HCT116 (cell line): ENCODE results near the gene KCNC1. TPM values are rescaled to one million over a fixed set of nuclear protein-coding genes. Genes with fewer than 3 reads are reported as not detected.

Experiments
- ATAC-seq: fragments of 200-7000 bp; cut with Tn5 transposase; 2 replicates; pipeline ENCODE4 v1.9.1; 2020; ENCODE audit warnings: mild to moderate bottlenecking, moderate library complexity
- BruUV-seq: library from RNA; stranded (reverse); fragments of 400-500 nt; replicated peaks from 2 replicates; lab custom pipeline; 2021; lab: Mats Ljungman, UMichigan
- CTCF ChIA-PET: fragments of 300-600 bp; sonication (Branson Sonifier 250); formaldehyde crosslinking; loops from one replicate; lab custom pipeline; 2021; ENCODE audit warnings: antibody characterized with exemption; lab: Charles Lee
- POLR2A ChIA-PET: fragments of 300-600, 350-600 bp; sonication (Branson Sonifier 250); formaldehyde crosslinking; loops from one replicate; lab custom pipeline; 2021; ENCODE audit warnings: antibody characterized with exemption; lab: Charles Lee
- RAD21 ChIA-PET, 2 experiments: fragments of 300-600 bp; sonication (Branson Sonifier 250); formaldehyde crosslinking; loops; one replicate each; lab custom pipeline; 2023; ENCODE audit warnings: low total read pairs in 2 of 2; ENCODE audit not compliant: uncharacterized antibody in 2 of 2, unreplicated experiment in 2 of 2, low non-redundant PET in 1 of 2; lab: Charles Lee
- DNase-seq: peaks from one replicate; pipeline ENCODE4 v3.0.0-alpha.2; 2010; ENCODE audit warnings: low read depth, low spot score
- H2AFZ ChIP-seq: fragments of 200-600 bp; shearing (Covaris generic), sonication (generic); 2 replicates; pipeline ENCODE4 v1.6.1; 2017; ENCODE audit warnings: low read depth, mixed run types, mixed read lengths, antibody characterized with exemption, low read length; ENCODE audit not compliant: poor library complexity, severe bottlenecking
- H3K27ac ChIP-seq: 2 replicates; pipeline ENCODE4 v1.5.1; 2012; ENCODE audit warnings: low read depth, low read length
- H3K27me3 ChIP-seq: fragments of 200-600 bp; sonication (generic); 2 replicates; pipeline ENCODE4 v1.6.1; 2016; ENCODE audit warnings: mixed run types, low read length, mixed read lengths; ENCODE audit not compliant: insufficient read depth
- H3K36me3 ChIP-seq, 2 experiments: fragments of 200-500 bp in 1 of 2; fragments of 200-600 bp in 1 of 2; sonication (Bioruptor generic) in 1 of 2; sonication (generic) in 1 of 2; 2 replicates each; pipeline versions ENCODE4 v1.5.1 to v1.6.1; 2014 to 2016; ENCODE audit warnings: low read length in 2 of 2, inconsistent platforms in 1 of 2, mixed read lengths in 1 of 2, mixed run types in 1 of 2; ENCODE audit not compliant: insufficient read depth in 2 of 2, control insufficient read depth in 1 of 2
- H3K4me1 ChIP-seq, 2 experiments: fragments of 200-600 bp in 1 of 2; sonication (generic) in 1 of 2; 2 replicates each; pipeline versions ENCODE4 v1.5.1 to v1.6.1; 2012 to 2017; ENCODE audit warnings: low read length in 2 of 2, inconsistent platforms in 1 of 2, mild to moderate bottlenecking in 1 of 2, mixed read lengths in 1 of 2, mixed run types in 1 of 2, moderate library complexity in 1 of 2; ENCODE audit not compliant: insufficient read depth in 2 of 2, control insufficient read depth in 1 of 2
- H3K4me2 ChIP-seq: fragments of 200-600 bp; sonication (generic); 2 replicates; pipeline ENCODE4 v1.6.1; 2017; ENCODE audit warnings: mixed run types, low read length, mixed read lengths
- H3K4me3 ChIP-seq, 2 experiments: fragments of 200-600 bp in 1 of 2; sonication (generic) in 1 of 2; replicated peaks in 1 of 2; 2 replicates each; pipeline ENCODE4 v1.5.1; 2011 to 2016; ENCODE audit warnings: low read length in 2 of 2, control low read depth in 1 of 2, low read depth in 1 of 2, mild to moderate bottlenecking in 1 of 2, mixed read lengths in 1 of 2, mixed run types in 1 of 2
- H3K79me2 ChIP-seq: fragments of 200-600 bp; sonication (generic); 2 replicates; pipeline ENCODE4 v1.6.1; 2017; ENCODE audit warnings: mild to moderate bottlenecking, mixed run types, low read length, moderate library complexity, mixed read lengths; ENCODE audit not compliant: insufficient read depth
- H3K9ac ChIP-seq: fragments of 200-600 bp; sonication (generic); 2 replicates; pipeline ENCODE4 v1.6.1; 2016; ENCODE audit warnings: low read length, mixed read lengths
- H3K9me2 ChIP-seq: fragments of 200-600 bp; sonication (generic), shearing (Covaris generic); 2 replicates; pipeline ENCODE4 v1.6.1; 2017; ENCODE audit warnings: mixed run types, mild to moderate bottlenecking, moderate library complexity; ENCODE audit not compliant: insufficient read depth
- H3K9me3 ChIP-seq, 2 experiments: fragments of 200-500 bp in 1 of 2; fragments of 200-600 bp in 1 of 2; sonication (Bioruptor generic) in 1 of 2; sonication (generic) in 1 of 2; 2 replicates each; pipeline ENCODE4 v1.6.1; 2014 to 2017; ENCODE audit warnings: low read length in 2 of 2, mixed read lengths in 2 of 2, inconsistent platforms in 1 of 2, low read depth in 1 of 2, mild to moderate bottlenecking in 1 of 2, mixed run types in 1 of 2, moderate library complexity in 1 of 2; ENCODE audit not compliant: control insufficient read depth in 1 of 2, insufficient read depth in 1 of 2
- H4K20me1 ChIP-seq: fragments of 200-600 bp; sonication (generic), shearing (Covaris generic); 2 replicates; pipeline ENCODE4 v1.6.1; 2017; ENCODE audit warnings: mixed run types, mild to moderate bottlenecking, moderate library complexity; ENCODE audit not compliant: insufficient read depth
- CBX3 ChIP-seq: IDR thresholded peaks from 2 replicates; pipeline ENCODE4 v1.6.1; 2012; ENCODE audit warnings: low read depth
- CEBPB ChIP-seq: IDR thresholded peaks from 2 replicates; pipeline ENCODE4 v1.6.1; 2012; ENCODE audit warnings: low read depth
- CTCF ChIP-seq, 3 experiments: fragments of 200-600 bp in 1 of 3; sonication (generic) in 1 of 3; IDR thresholded peaks in 2 of 3; conservative IDR thresholded peaks in 1 of 3; 2 replicates each; pipeline ENCODE4 v1.5.1; 2012 to 2017; ENCODE audit warnings: low read depth in 2 of 3, low read length in 2 of 3, antibody characterized with exemption in 1 of 3, borderline replicate concordance in 1 of 3, control low read depth in 1 of 3, mild to moderate bottlenecking in 1 of 3, mixed read lengths in 1 of 3, mixed run types in 1 of 3, moderate library complexity in 1 of 3; ENCODE audit not compliant: insufficient read depth in 1 of 3
- EGR1 ChIP-seq: IDR thresholded peaks from 2 replicates; pipeline ENCODE4 v1.6.1; 2012; ENCODE audit warnings: low read depth
- ELF1 ChIP-seq: IDR thresholded peaks from 2 replicates; pipeline ENCODE4 v1.6.1; 2012; ENCODE audit warnings: low read depth, borderline replicate concordance
- EZH2 ChIP-seq: fragments of 200-600 bp; sonication (generic); IDR thresholded peaks from 2 replicates; pipeline ENCODE4 v1.6.1; 2017; ENCODE audit warnings: antibody characterized with exemption, mixed run types
- FOSL1 ChIP-seq: IDR thresholded peaks from 2 replicates; pipeline ENCODE4 v1.6.1; 2012; ENCODE audit warnings: low read depth
- JUND ChIP-seq: IDR thresholded peaks from 2 replicates; pipeline ENCODE4 v1.6.1; 2012
- POLR2A ChIP-seq: IDR thresholded peaks from 2 replicates; pipeline ENCODE4 v1.7.0; 2011; ENCODE audit warnings: borderline replicate concordance; ENCODE audit not compliant: insufficient read depth, insufficient read length; ENCODE audit errors: extremely low read depth
- POLR2AphosphoS5 ChIP-seq: IDR thresholded peaks from 2 replicates; pipeline ENCODE4 v1.6.1; 2011; ENCODE audit warnings: mild to moderate bottlenecking, low read depth, low read length, moderate library complexity
- RAD21 ChIP-seq: IDR thresholded peaks from 2 replicates; pipeline ENCODE4 v1.6.1; 2012; ENCODE audit warnings: low read depth, mild to moderate bottlenecking
- REST ChIP-seq: IDR thresholded peaks from 2 replicates; pipeline ENCODE4 v1.6.1; 2012; ENCODE audit warnings: low read depth
- SIN3A ChIP-seq: IDR thresholded peaks from 2 replicates; pipeline ENCODE4 v1.6.1; 2012; ENCODE audit warnings: low read depth
- SP1 ChIP-seq: IDR thresholded peaks from 2 replicates; pipeline ENCODE4 v1.6.1; 2012; ENCODE audit warnings: low read depth
- SRF ChIP-seq: IDR thresholded peaks from 2 replicates; pipeline ENCODE4 v1.6.1; 2012; ENCODE audit warnings: low read depth
- TCF7L2 ChIP-seq: IDR thresholded peaks from 2 replicates; pipeline ENCODE4 v1.7.0; 2011; ENCODE audit warnings: borderline replicate concordance, inconsistent platforms; ENCODE audit not compliant: insufficient read depth, insufficient read length; ENCODE audit errors: extremely low read depth
- intact Hi-C: fragments of 100-400 bp; cut with micrococcal nuclease; formaldehyde crosslinking; loops from 2 replicates; pipeline ENCODE4 v1.10.0; 2022
- total RNA-seq: library from RNA; stranded (reverse); gene quantifications from one replicate; pipeline ENCODE4 v1.2.1, GENCODE V29; 2021; ENCODE audit not compliant: unreplicated experiment

KCNC1 gene
- total RNA-seq, 1 experiment from 2014 or later: 0.12 TPM

DNA sequence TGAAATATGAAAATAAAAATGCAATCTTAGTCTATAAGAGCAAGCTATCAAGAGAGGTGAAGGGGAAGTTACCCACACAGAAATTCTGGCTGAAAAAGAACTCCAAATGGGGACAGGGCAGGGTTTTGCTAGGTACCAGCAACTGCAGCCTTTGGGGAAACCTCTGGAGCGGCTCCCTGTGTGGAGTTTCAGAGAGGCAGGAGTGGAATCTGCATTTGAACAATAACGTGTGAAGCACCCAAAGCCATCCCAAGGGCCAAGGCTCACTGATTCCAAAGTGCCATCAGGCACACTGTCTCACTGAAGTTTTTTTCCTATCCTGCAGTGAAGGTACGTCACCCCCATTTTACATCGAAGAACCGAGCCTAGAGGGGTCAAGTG lies 87.8 kb downstream of the KCNC1 start:
- no peaks in the 10 kb centered on the region for H3K9me3 ChIP-seq
- H3K27ac ChIP-seq: no peak overlapping the region
- H3K27me3 ChIP-seq: no peaks in the 10 kb centered on the region
- no TSS peak for BruUV-seq
- no peaks in the 10 kb centered on the region for H3K4me1 ChIP-seq
- H3K9ac ChIP-seq: no peak overlapping the region
- H3K4me2 ChIP-seq: no peak overlapping the region
- no peak overlapping the region for H3K4me3 ChIP-seq
- no peaks in the 10 kb centered on the region for H3K79me2 ChIP-seq
- CTCF ChIA-PET: no interaction called here
- no peaks in the 10 kb centered on the region for H4K20me1 ChIP-seq
- RAD21 ChIA-PET: no interaction called here
- no peaks in the 10 kb centered on the region for H3K9me2 ChIP-seq
- POLR2A ChIA-PET: no interaction called here
- TF ChIP-seq SRF (no peak), TCF7L2 (no peak), SP1 (no peak), ELF1 (no peak), CEBPB (no peak), FOSL1 (no peak), POLR2AphosphoS5 (no peak), EZH2 (no peak), CBX3 (no peak), SIN3A (no peak), RAD21 (no peak), POLR2A (no peak), JUND (no peak), REST (no peak), CTCF (IDR thresholded peaks at IDR 0.05 in 2 of 3, conservative IDR thresholded peaks at IDR 0.05 in 1 of 3; ENCODE audit: borderline replicate concordance in 1 of 3, insufficient read depth in 1 of 3, low read depth in 2 of 3, low read length in 2 of 3) (no peak), EGR1 (no peak)
- H3K36me3 ChIP-seq: no peaks in the 10 kb centered on the region
- DNase-seq (no peak), ATAC-seq (no peak)
- no peak overlapping the region for H2AFZ ChIP-seq
- intact Hi-C loops: no loop called here
